Measurements from ENCODE around the gene RNF169.

- TF ChIP-seq CTCF (IDR thresholded peaks at IDR 0.05) (no peak), POLR2AphosphoS5 (IDR thresholded peaks at IDR 0.05) (no peak)
These were observed 31.8 kb downstream of the RNF169 start for GRCh38 chr11:74780248-74781005.

Measured in suprapubic skin (tissue), 3 donors.